MCF 10A (cell line): ENCODE measurements around the gene FBRS. TPM values are rescaled to one million over a fixed set of nuclear protein-coding genes. Genes with fewer than 3 reads are reported as not detected.

Source experiments
- BruUV-seq: library from RNA; stranded (reverse); fragments of 400-500 nt; replicated peaks from 2 replicates; lab custom pipeline; 2021; lab: Mats Ljungman, UMichigan
- CTCF ChIA-PET: fragments of 300-600 bp; sonication (Branson Sonifier 250); formaldehyde crosslinking; extraction: SDS; loops from one replicate; lab custom pipeline; 2021; ENCODE audit warnings: antibody characterized with exemption, inconsistent platforms; lab: Yijun Ruan, JAX
- POLR2A ChIA-PET: fragments of 300-600, 350-650 bp; sonication (Branson Sonifier 250); formaldehyde crosslinking; extraction: SDS; loops from one replicate; lab custom pipeline; 2020; ENCODE audit warnings: antibody characterized with exemption, inconsistent platforms; lab: Yijun Ruan, JAX
- DNase-seq: peaks from one replicate; pipeline ENCODE4 v3.0.0-alpha.2; 2018; ENCODE audit not compliant: unreplicated experiment
- H3K27ac Mint-ChIP-seq: one replicate; pipeline ENCODE4 v1.8.0; 2022; ENCODE audit warnings: mild to moderate bottlenecking, low read depth, mixed read lengths; ENCODE audit not compliant: unreplicated experiment
- H3K27me3 Mint-ChIP-seq: one replicate; pipeline ENCODE4 v1.8.0; 2022; ENCODE audit warnings: mixed read lengths; ENCODE audit not compliant: insufficient read depth, unreplicated experiment
- H3K36me3 Mint-ChIP-seq: one replicate; pipeline ENCODE4 v1.8.0; 2022; ENCODE audit warnings: mild to moderate bottlenecking, moderate library complexity, mixed read lengths; ENCODE audit not compliant: insufficient read depth, unreplicated experiment
- H3K4me1 Mint-ChIP-seq: one replicate; pipeline ENCODE4 v1.8.0; 2022; ENCODE audit warnings: mixed read lengths; ENCODE audit not compliant: insufficient read depth, unreplicated experiment
- H3K4me3 Mint-ChIP-seq: one replicate; pipeline ENCODE4 v1.8.0; 2022; ENCODE audit warnings: mild to moderate bottlenecking, moderate library complexity, mixed read lengths; ENCODE audit not compliant: unreplicated experiment
- H3K9me3 Mint-ChIP-seq: one replicate; pipeline ENCODE4 v1.8.0; 2022; ENCODE audit warnings: mixed read lengths; ENCODE audit not compliant: unreplicated experiment
- CTCF ChIP-seq: fragments of 200-600 bp; IDR thresholded peaks from one replicate; pipeline ENCODE4 v1.8.0; 2022; ENCODE audit warnings: antibody characterized with exemption, mild to moderate bottlenecking; ENCODE audit not compliant: unreplicated experiment
- intact Hi-C: fragments of 100-400 bp; cut with micrococcal nuclease; formaldehyde crosslinking; loops from 2 replicates; pipeline ENCODE4 v1.14.1; 2022
- total RNA-seq: library from RNA; stranded (reverse); gene quantifications from 2 replicates; pipeline ENCODE4 v1.2.3, GENCODE V29; 2022

The FBRS gene
- total RNA-seq, 1 experiment from 2014 or later: 69.1 TPM

- intact Hi-C loops: no loop called here
- H3K4me1 Mint-ChIP-seq: peaks cover 37% of the 10 kb centered on the region
- DNase-seq: peak; percentile 30
- peak overlapping the region; percentile 19 for H3K4me3 Mint-ChIP-seq
- POLR2A ChIA-PET: interaction anchor here (1.2 to 1.4 kb wide), 2 partner anchors 8 to 17 kb away, joined by 3 to 5 read pairs; partner anchors contain the start of gene SRCAP
- CTCF ChIA-PET: interaction anchor here (0.6 kb wide), 1 partner anchor 186 kb away, joined by 3 read pairs; no protein-coding TSS in a partner anchor
- no peaks in the 10 kb centered on the region for H3K9me3 Mint-ChIP-seq
- peaks cover 100% of the 10 kb centered on the region for H3K36me3 Mint-ChIP-seq
- no TSS peak for BruUV-seq
- no peak for TF ChIP-seq CTCF
- no peaks in the 10 kb centered on the region for H3K27me3 Mint-ChIP-seq
- H3K27ac Mint-ChIP-seq: peak overlapping the region; percentile 78
These were observed 57.7 kb downstream of the FBRS start for GRCh38 chr16:30715750-30716445.

- Mint-ChIP-seq H3K36me3 (peaks cover 91% of the 10 kb centered on the region), H3K27ac (no peak overlapping the region), H3K27me3 (no peaks in the 10 kb centered on the region), H3K4me3 (no peak overlapping the region), H3K9me3 (no peaks in the 10 kb centered on the region), H3K4me1 (peaks cover 18% of the 10 kb centered on the region)
- CTCF ChIA-PET: no interaction called here
- no peak for DNase-seq
- TF ChIP-seq CTCF: no peak
- BruUV-seq: no TSS peak
- intact Hi-C loops: no loop called here
- POLR2A ChIA-PET: interaction anchor here (0.8 kb wide), 1 partner anchor 14 kb away, joined by 3 read pairs; no protein-coding TSS in a partner anchor
These were observed 61.9 kb downstream of the FBRS start for GRCh38 chr16:30720086-30720485.

Other genes starting within 250 kb of the FBRS start
- 29.1 and 42.4 TPM in 2 replicates for gene DCTPP1, start 228.4 kb upstream of the FBRS start, total RNA-seq
- 51.9 and 73.3 TPM in 2 replicates for gene SEPHS2, start 212.6 kb upstream of the FBRS start, total RNA-seq
- gene ITGAL, start 185.7 kb upstream of the FBRS start, total RNA-seq: not detected in 2 replicates
- 38.6 and 39.3 TPM in 2 replicates for gene ZNF768, start 131.9 kb upstream of the FBRS start, total RNA-seq
- 13.7 TPM in 2 replicates for gene ZNF747, start 123.6 kb upstream of the FBRS start, total RNA-seq
- gene ZNF764, start 100.1 kb upstream of the FBRS start, total RNA-seq: 8.3 and 10.6 TPM in 2 replicates
- 9.0 and 11.6 TPM in 2 replicates for gene ZNF688, start 86.7 kb upstream of the FBRS start, total RNA-seq
- 12.8 and 16.3 TPM in 2 replicates for gene ZNF785, start 72.7 kb upstream of the FBRS start, total RNA-seq
- 4.5 and 6.1 TPM in 2 replicates for gene ZNF689, start 48.0 kb upstream of the FBRS start, total RNA-seq
- gene PRR14, start 7.5 kb upstream of the FBRS start, total RNA-seq: 39.4 and 41.4 TPM in 2 replicates
- gene SRCAP, start 40.7 kb downstream of the FBRS start, total RNA-seq: 52.3 and 60.7 TPM in 2 replicates
- 28.0 and 28.4 TPM in 2 replicates for gene PHKG2, start 90.0 kb downstream of the FBRS start, total RNA-seq
- 4.8 and 5.2 TPM in 2 replicates for gene CFAP119, start 103.6 kb downstream of the FBRS start, total RNA-seq
- gene RNF40, start 103.9 kb downstream of the FBRS start, total RNA-seq: 78.0 and 85.0 TPM in 2 replicates
- 10.9 and 14.1 TPM in 2 replicates for gene ZNF629, start 128.8 kb downstream of the FBRS start, total RNA-seq
- gene BCL7C, start 235.6 kb downstream of the FBRS start, total RNA-seq: 32.0 and 33.9 TPM in 2 replicates
- 3.6 and 4.1 TPM in 2 replicates for gene CTF1, start 238.2 kb downstream of the FBRS start, total RNA-seq